GM21515 (cell line): ENCODE measurements around the gene BCKDK.
"Not testable (repeated sequence)": the region's sequence is repeated elsewhere in the genome, so short reads cannot be mapped to it uniquely, and the experiment has no call there.

Source experiments
- ATAC-seq: cut with Tn5 transposase; IDR thresholded peaks from one replicate; pipeline ENCODE4 v1.9.1; 2021; ENCODE audit not compliant: unreplicated experiment

The BCKDK gene

GRCh38 chr16:31120129-31120528 lies 11.9 kb downstream of the BCKDK start:
- ATAC-seq = no peak

- ATAC-seq = no peak
Observed at GRCh38 chr16:31125844-31126243, 17.7 kb downstream of the BCKDK start.

- ATAC-seq = no peak
Observed at GRCh38 chr16:31127182-31127581, 19.0 kb downstream of the BCKDK start.

- ATAC-seq = no peak
Observed at GRCh38 chr16:31128711-31129567, 20.8 kb downstream of the BCKDK start.

GRCh38 chr16:31129568-31130335 lies 21.6 kb downstream of the BCKDK start:
- ATAC-seq = no peak

- no peak for ATAC-seq
Observed at GRCh38 chr16:31130336-31130891, 22.2 kb downstream of the BCKDK start.

- ATAC-seq = no peak
Observed at GRCh38 chr16:31130899-31131298, 22.7 kb downstream of the BCKDK start.

- no peak for ATAC-seq
Observed at GRCh38 chr16:31131416-31131815, 23.2 kb downstream of the BCKDK start.

- no peak for ATAC-seq
Observed at GRCh38 chr16:31131841-31132271, 23.7 kb downstream of the BCKDK start.

- ATAC-seq = no peak
Observed at GRCh38 chr16:31132303-31132979, 24.3 kb downstream of the BCKDK start.

GRCh38 chr16:31133046-31133501 lies 24.9 kb downstream of the BCKDK start:
- no peak for ATAC-seq

GRCh38 chr16:31134091-31134571 lies 25.9 kb downstream of the BCKDK start:
- ATAC-seq = no peak

GRCh38 chr16:31134625-31135534 lies 26.7 kb downstream of the BCKDK start:
- no peak for ATAC-seq

GRCh38 chr16:31135535-31136286 lies 27.5 kb downstream of the BCKDK start, which contains the start of gene PRSS8:
Gene PRSS8 (minus strand): TSS chr16:31135727. CDS start chr16:31135498, 229 bp downstream.
- no peak for ATAC-seq

GRCh38 chr16:31136287-31136662 lies 28.1 kb downstream of the BCKDK start:
- no peak for ATAC-seq

GRCh38 chr16:31136822-31137499 lies 28.8 kb downstream of the BCKDK start:
- ATAC-seq = not testable (repeated sequence)

GRCh38 chr16:31138621-31139578 lies 30.7 kb downstream of the BCKDK start:
- ATAC-seq = no peak
